ENCODE results near the gene EYA3. TPM values are rescaled to one million over a fixed set of nuclear protein-coding genes. Genes with fewer than 3 reads are reported as not detected.
A peak's percentile ranks its signal among the peaks of the same experiment; 100 is the strongest.

Gene EYA3
- total RNA-seq, 1 donor from 2014 or later: 22.1 TPM

DNA sequence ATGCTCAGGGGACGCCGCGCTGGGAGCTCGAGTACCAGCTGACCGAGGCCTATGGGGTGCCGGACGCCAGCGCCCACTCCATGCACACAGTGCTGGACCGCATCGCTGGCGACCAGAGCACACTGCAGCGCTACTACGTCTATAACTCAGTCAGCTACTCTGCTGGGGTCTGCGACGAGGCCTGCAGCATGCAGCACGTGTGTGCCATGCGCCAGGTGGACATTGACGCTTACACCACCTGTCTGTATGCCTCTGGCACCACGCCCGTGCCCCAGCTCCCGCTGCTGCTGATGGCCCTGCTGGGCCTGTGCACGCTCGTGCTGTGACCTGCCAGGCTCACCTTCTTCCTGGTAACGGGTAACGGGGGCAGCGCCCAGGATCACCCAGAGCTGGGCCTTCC, 129.9 kb downstream of the EYA3 start:
- H3K27me3 Mint-ChIP-seq (ENCODE audit: low read depth, unreplicated experiment): peaks cover 22% of the 10 kb centered on the region
- Histone ChIP-seq H3K4me3 (ENCODE audit: insufficient read depth, low read depth, low read length) (no peak overlapping the region), H3K9ac (ENCODE audit: low read length) (no peak overlapping the region), H3K4me2 (ENCODE audit: low read length) (peak overlapping the region; percentile 93), H3K4me1 (ENCODE audit: insufficient read depth, low read length) (peaks cover 13% of the 10 kb centered on the region), H3K9me3 (ENCODE audit: insufficient read depth, low read depth, low read length) (no peaks in the 10 kb centered on the region), H3K27me3 (ENCODE audit: insufficient read depth, low read length) (peaks cover 3% of the 10 kb centered on the region), H2AFZ (ENCODE audit: low read depth, low read length) (no peak overlapping the region), H3K27ac (ENCODE audit: low read depth, low read length) (no peak overlapping the region), H3K79me2 (ENCODE audit: insufficient read depth, low read length) (no peaks in the 10 kb centered on the region), H3K36me3 (ENCODE audit: insufficient read depth, low read length) (no peaks in the 10 kb centered on the region), H4K20me1 (ENCODE audit: insufficient read depth, low read length) (peaks cover 9% of the 10 kb centered on the region)
- no peak overlapping the region for H3K27ac Mint-ChIP-seq (ENCODE audit: unreplicated experiment)
- FAIRE-seq: no peak
- H3K4me1 Mint-ChIP-seq (ENCODE audit: low read depth, unreplicated experiment): peaks cover 6% of the 10 kb centered on the region
- peaks cover 8% of the 10 kb centered on the region for H3K36me3 Mint-ChIP-seq (ENCODE audit: low read depth, unreplicated experiment)
- H3K9me3 Mint-ChIP-seq (ENCODE audit: unreplicated experiment): no peaks in the 10 kb centered on the region
- no peak for DNase-seq (ENCODE audit: low read depth)
- TF ChIP-seq, protein P1, sequence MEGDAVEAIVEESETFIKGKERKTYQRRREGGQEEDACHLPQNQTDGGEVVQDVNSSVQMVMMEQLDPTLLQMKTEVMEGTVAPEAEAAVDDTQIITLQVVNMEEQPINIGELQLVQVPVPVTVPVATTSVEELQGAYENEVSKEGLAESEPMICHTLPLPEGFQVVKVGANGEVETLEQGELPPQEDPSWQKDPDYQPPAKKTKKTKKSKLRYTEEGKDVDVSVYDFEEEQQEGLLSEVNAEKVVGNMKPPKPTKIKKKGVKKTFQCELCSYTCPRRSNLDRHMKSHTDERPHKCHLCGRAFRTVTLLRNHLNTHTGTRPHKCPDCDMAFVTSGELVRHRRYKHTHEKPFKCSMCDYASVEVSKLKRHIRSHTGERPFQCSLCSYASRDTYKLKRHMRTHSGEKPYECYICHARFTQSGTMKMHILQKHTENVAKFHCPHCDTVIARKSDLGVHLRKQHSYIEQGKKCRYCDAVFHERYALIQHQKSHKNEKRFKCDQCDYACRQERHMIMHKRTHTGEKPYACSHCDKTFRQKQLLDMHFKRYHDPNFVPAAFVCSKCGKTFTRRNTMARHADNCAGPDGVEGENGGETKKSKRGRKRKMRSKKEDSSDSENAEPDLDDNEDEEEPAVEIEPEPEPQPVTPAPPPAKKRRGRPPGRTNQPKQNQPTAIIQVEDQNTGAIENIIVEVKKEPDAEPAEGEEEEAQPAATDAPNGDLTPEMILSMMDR (IDR thresholded peaks at IDR 0.05; ENCODE audit: insufficient read depth, low read depth, low read length): no peak
- no peak overlapping the region for H3K4me3 Mint-ChIP-seq (ENCODE audit: unreplicated experiment)

DNA sequence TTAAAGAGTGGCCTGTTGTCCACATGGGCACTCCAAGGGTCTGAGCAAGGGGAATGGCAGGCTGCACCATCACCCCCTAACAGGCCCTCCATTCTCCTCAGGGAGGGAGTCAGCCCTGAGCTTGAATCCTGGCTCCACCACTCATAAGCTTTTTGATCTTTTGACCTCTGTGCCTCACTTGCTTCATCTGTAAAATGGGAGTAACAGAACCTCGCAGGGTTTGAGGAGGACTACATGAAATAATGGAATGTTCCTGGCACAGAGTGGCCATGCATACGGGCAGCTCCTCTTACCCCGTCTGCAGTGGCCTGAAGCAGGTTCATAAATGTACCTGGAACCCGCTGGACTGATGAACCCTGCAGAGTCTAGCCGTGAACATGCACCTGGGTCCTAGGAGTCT, 130.8 kb downstream of the EYA3 start:
- peaks cover 5% of the 10 kb centered on the region for H3K36me3 Mint-ChIP-seq (ENCODE audit: low read depth, unreplicated experiment)
- no peak overlapping the region for H3K9ac ChIP-seq (ENCODE audit: low read length)
- peaks cover 13% of the 10 kb centered on the region for H3K4me1 ChIP-seq (ENCODE audit: insufficient read depth, low read length)
- H3K36me3 ChIP-seq (ENCODE audit: insufficient read depth, low read length): no peaks in the 10 kb centered on the region
- DNase-seq (ENCODE audit: low read depth): no peak
- no peak overlapping the region for H3K27ac Mint-ChIP-seq (ENCODE audit: unreplicated experiment)
- H3K4me1 Mint-ChIP-seq (ENCODE audit: low read depth, unreplicated experiment): peaks cover 6% of the 10 kb centered on the region
- peaks cover 9% of the 10 kb centered on the region for H4K20me1 ChIP-seq (ENCODE audit: insufficient read depth, low read length)
- no peaks in the 10 kb centered on the region for H3K9me3 Mint-ChIP-seq (ENCODE audit: unreplicated experiment)
- H3K79me2 ChIP-seq (ENCODE audit: insufficient read depth, low read length): no peaks in the 10 kb centered on the region
- H3K4me2 ChIP-seq (ENCODE audit: low read length): no peak overlapping the region
- no peak overlapping the region for H3K4me3 Mint-ChIP-seq (ENCODE audit: unreplicated experiment)
- H3K9me3 ChIP-seq (ENCODE audit: insufficient read depth, low read depth, low read length): no peaks in the 10 kb centered on the region
- H3K4me3 ChIP-seq (ENCODE audit: insufficient read depth, low read depth, low read length): no peak overlapping the region
- FAIRE-seq: no peak
- H2AFZ ChIP-seq (ENCODE audit: low read depth, low read length): no peak overlapping the region
- H3K27me3 ChIP-seq (ENCODE audit: insufficient read depth, low read length): peaks cover 3% of the 10 kb centered on the region
- no peak overlapping the region for H3K27ac ChIP-seq (ENCODE audit: low read depth, low read length)
- H3K27me3 Mint-ChIP-seq (ENCODE audit: low read depth, unreplicated experiment): peaks cover 27% of the 10 kb centered on the region
- TF ChIP-seq EZH2 (IDR thresholded peaks at IDR 0.05; ENCODE audit: insufficient read depth, low read length): no peak
- TF ChIP-seq, protein P1 (IDR thresholded peaks at IDR 0.05; ENCODE audit: insufficient read depth, low read depth, low read length): no peak

DNA sequence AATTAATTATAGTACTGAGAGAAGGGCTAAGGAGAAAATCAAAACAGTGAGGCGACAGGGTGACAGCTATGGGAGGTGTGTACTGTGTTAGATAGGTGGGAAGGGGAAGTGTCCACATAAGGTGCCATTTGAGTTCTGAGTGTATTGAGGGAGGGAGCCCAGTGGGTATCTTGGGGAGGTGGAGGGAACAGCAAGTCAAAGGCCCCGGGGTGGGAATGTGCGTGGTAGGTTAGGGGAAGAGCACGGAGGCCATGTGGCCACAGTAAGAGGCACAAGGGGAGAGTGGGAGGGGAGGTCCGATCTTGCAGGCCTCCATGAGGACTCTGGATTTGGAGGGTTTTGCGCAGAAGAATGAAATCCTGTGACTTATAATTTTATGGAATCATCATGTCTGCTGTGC, 131.6 kb downstream of the EYA3 start:
- H2AFZ ChIP-seq (ENCODE audit: low read depth, low read length): no peak overlapping the region
- peaks cover 13% of the 10 kb centered on the region for H3K4me1 ChIP-seq (ENCODE audit: insufficient read depth, low read length)
- no peak for TF ChIP-seq EZH2 (IDR thresholded peaks at IDR 0.05; ENCODE audit: insufficient read depth, low read length)
- TF ChIP-seq, protein P1 (IDR thresholded peaks at IDR 0.05; ENCODE audit: insufficient read depth, low read depth, low read length): no peak
- no peak for DNase-seq (ENCODE audit: low read depth)
- H3K27me3 ChIP-seq (ENCODE audit: insufficient read depth, low read length): peaks cover 3% of the 10 kb centered on the region
- FAIRE-seq: no peak
- H3K4me3 ChIP-seq (ENCODE audit: insufficient read depth, low read depth, low read length): no peak overlapping the region
- no peaks in the 10 kb centered on the region for H3K9me3 ChIP-seq (ENCODE audit: insufficient read depth, low read depth, low read length)
- Mint-ChIP-seq H3K4me1 (ENCODE audit: low read depth, unreplicated experiment) (peaks cover 6% of the 10 kb centered on the region), H3K36me3 (ENCODE audit: low read depth, unreplicated experiment) (peaks cover 4% of the 10 kb centered on the region), H3K27me3 (ENCODE audit: low read depth, unreplicated experiment) (peaks cover 27% of the 10 kb centered on the region), H3K4me3 (ENCODE audit: unreplicated experiment) (no peak overlapping the region), H3K27ac (ENCODE audit: unreplicated experiment) (no peak overlapping the region), H3K9me3 (ENCODE audit: unreplicated experiment) (peaks cover 2% of the 10 kb centered on the region)
- no peaks in the 10 kb centered on the region for H3K36me3 ChIP-seq (ENCODE audit: insufficient read depth, low read length)
- peaks cover 6% of the 10 kb centered on the region for H4K20me1 ChIP-seq (ENCODE audit: insufficient read depth, low read length)
- no peak overlapping the region for H3K27ac ChIP-seq (ENCODE audit: low read depth, low read length)
- H3K4me2 ChIP-seq (ENCODE audit: low read length): no peak overlapping the region
- no peak overlapping the region for H3K9ac ChIP-seq (ENCODE audit: low read length)
- no peaks in the 10 kb centered on the region for H3K79me2 ChIP-seq (ENCODE audit: insufficient read depth, low read length)
